ENCODE data around the gene PRKD2. TPM values are rescaled to one million over a fixed set of nuclear protein-coding genes. Genes with fewer than 3 reads are reported as not detected.

Gene PRKD2
- total RNA-seq, 2 donors from 2014 or later = 14.9 to 18.0 TPM

DNA sequence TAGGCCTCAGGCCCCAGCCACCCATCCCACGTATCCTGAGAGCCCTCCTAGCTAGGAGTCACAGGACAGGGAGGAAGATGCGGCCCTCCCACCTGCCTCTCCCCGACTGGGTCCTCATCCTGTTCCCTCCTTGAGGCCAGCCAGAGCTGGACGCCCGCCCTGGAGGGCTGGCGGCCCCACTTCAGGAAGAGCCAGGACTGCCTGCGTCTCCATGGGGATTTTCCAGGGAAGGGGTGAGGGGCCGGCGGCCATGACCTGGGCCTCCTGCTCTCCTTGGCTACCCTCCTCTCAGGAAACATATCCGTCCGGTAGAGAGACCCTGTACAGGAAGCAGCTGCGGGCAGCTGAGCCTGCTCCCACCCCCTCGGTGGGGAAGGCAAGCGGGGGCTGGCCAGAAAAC is 11.3 kb upstream of the PRKD2 start:
- DNase-seq (no peak), ATAC-seq (peak; percentile 16 to 60)
- intact Hi-C loops (cut with DNase I) = no loop called here

DNA sequence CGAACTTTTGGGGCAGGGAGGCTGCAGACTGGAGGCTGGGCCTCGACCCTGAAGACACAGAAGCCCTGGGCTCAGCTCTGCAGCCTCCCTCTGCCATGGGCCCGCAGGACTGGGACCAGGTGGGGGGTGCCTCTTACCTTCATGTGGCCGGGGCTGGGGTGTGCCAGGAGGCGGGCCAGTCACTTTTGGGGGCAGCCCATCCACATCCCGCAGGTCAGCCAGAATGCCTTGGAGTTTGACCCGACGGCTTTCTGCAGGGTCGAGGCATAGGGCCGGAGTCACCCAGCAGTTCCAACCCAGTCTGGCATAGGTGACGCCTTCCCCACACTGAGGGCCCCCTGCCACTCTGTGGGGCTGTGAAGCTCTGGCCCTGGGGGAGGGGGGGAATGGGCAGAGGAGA is 10.8 kb upstream of the PRKD2 start:
- ATAC-seq = no peak
- no peak for DNase-seq
- intact Hi-C loops (cut with DNase I) = no loop called here

DNA sequence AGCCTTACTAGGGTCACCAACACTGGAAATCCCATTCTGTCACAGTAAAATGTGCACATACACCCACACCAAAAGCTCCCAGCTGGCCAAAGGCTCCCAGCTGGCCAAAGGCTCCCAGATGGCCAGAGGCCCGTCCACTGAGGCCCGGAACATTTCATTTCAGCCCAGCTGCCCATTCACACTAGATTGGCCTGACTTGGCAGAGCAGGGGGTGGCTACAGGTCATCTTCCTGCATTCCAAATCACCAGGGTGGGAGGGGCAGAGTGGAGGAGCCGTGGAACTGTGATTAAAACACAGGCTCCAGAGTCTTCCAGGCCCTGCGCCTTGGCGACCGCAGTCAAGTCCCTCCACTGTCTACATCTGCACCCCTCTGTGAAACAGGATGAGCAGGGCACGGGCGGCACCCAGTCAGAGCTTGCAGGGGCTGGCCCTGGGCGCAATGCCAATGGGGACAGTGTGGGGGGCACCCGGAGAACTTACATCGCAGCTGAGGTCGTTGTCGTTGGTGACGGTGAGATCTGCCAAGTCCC is 10.1 kb upstream of the PRKD2 start:
- no peak for ATAC-seq
- no peak for DNase-seq
- intact Hi-C loops (cut with DNase I) = no loop called here

- ATAC-seq (no peak), DNase-seq (no peak)
- intact Hi-C loops (cut with DNase I) = no loop called here
Measured at GRCh38 chr19:46726551-46726950, 9.6 kb upstream of the PRKD2 start.

DNA sequence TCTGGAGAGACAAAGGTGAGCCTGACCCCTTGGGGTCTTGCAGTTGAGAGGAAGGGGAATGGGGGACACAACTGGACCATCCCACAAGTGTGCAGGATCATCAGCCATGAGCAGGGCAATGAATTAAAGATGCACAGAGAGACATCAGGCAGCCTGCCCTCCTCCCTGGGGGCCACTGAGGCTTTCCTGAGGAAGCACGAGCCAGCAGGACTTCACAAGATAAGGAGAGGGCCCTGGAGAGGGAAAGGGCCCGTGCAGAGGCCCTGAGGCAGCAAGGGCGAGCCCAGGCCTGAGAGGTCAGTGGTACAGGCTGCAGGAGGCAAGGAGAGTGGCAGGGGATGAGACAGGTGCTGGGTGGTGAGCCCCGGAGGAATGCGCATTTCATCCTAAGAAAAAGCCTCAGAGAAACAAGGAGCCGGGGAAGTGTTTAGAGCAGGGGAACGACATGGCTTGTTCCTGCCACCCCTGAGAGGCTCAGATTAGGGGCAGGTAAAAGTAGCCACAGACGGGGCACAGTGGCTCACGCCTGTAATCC is 9.0 kb upstream of the PRKD2 start:
- DNase-seq = no peak
- intact Hi-C loops (cut with DNase I) = no loop called here

DNA sequence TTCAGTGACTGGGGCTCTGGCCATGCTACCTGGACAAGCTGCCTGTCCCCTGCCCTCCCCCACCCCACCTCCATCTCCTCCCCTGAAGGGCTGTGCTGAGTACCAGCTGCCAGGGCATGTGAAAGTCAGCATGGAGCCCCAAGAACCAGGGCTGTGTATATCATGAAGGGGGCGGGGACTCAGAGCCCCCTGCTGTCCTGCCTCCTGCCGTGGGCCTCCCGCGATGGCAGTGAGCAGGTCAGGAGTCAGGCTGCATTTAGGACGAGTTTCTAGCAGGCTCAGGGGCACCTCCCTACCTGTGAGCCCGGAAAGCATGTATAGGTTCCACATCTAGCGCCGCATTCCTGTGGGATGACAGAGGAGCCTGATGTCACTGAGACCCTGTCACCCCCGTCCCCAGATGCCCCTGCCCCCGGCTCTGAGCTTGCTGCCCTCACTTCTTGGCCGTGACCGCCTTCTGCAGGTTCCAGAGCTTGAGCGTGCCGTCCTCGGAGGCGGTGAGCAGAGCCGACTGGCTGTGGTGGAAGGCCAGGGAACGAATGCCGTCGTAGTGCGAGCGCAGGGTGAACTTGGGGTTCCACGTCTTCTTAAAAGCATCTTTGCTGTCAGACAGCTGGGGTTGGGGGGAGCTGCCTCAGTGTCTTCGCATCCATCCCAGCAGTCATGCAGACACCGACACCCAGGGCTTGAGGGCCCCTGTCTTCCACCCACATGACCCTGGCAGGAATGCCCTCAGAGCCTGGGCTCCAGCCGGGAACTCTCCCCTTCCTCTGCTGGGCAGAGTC is 8.3 kb upstream of the PRKD2 start:
- ATAC-seq (no peak), DNase-seq (no peak)
- intact Hi-C loops (cut with DNase I) = no loop called here

More for the DNA sequence above, 9.0 kb upstream of the PRKD2 start:
- ATAC-seq = no peak

- DNase-seq (peak; percentile 13), ATAC-seq (no peak)
- intact Hi-C loops (cut with DNase I) = no loop called here
Measured at GRCh38 chr19:46724468-46724867, 7.6 kb upstream of the PRKD2 start.

- ATAC-seq (no peak), DNase-seq (no peak)
- intact Hi-C loops (cut with DNase I) = no loop called here
Measured at GRCh38 chr19:46723471-46723870, 6.6 kb upstream of the PRKD2 start.

DNA sequence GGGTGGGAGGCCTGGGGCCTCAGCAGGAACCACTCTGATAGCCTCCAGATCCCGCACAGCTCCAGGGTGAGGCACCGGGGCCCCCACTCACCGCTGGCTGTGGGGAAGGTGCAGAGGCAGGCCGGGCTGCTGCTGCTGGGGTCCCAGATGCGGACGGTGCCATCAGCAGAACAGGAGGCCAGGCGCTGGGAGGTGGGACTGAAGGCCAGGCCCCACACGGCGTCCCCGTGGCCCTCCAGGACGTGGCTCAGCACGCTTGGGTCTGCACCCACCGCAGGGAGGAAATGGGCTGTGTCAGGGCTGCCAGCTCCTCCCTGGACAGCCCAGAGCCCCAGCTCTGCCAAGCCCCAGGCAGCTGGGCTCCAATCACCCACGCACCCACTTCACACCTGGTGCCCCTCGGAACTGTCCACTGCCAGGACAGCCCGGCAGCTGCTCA is 6.1 kb upstream of the PRKD2 start:
- DNase-seq (peak; percentile 16), ATAC-seq (no peak)
- intact Hi-C loops (cut with DNase I) = no loop called here

GRCh38 chr19:46722421-46723022 is 5.6 kb upstream of the PRKD2 start:
- DNase-seq (no peak), ATAC-seq (no peak)
- intact Hi-C loops (cut with DNase I) = no loop called here

DNA sequence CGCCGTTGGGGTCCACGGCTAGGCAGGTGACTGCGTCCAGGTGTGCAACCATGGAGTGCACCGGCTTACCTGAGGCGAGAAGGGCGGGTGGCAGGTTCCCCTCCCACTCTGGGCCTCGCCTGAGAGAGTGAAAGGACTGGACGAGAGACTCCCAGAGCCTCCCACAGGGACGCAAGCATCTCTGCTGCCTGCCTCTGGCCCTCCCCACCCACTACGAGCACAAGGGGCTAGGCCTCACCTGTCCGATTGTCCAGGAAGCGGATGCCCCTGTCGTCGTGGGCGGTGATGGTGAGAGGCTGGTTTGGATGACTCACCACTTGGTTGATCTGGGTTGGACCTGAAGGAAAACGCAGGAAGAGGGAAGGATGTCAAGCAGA is 5.1 kb upstream of the PRKD2 start:
- ATAC-seq (no peak), DNase-seq (no peak)
- intact Hi-C loops (cut with DNase I) = no loop called here

- no peak for DNase-seq
Measured at GRCh38 chr19:46721269-46722003, 4.5 kb upstream of the PRKD2 start.

DNA sequence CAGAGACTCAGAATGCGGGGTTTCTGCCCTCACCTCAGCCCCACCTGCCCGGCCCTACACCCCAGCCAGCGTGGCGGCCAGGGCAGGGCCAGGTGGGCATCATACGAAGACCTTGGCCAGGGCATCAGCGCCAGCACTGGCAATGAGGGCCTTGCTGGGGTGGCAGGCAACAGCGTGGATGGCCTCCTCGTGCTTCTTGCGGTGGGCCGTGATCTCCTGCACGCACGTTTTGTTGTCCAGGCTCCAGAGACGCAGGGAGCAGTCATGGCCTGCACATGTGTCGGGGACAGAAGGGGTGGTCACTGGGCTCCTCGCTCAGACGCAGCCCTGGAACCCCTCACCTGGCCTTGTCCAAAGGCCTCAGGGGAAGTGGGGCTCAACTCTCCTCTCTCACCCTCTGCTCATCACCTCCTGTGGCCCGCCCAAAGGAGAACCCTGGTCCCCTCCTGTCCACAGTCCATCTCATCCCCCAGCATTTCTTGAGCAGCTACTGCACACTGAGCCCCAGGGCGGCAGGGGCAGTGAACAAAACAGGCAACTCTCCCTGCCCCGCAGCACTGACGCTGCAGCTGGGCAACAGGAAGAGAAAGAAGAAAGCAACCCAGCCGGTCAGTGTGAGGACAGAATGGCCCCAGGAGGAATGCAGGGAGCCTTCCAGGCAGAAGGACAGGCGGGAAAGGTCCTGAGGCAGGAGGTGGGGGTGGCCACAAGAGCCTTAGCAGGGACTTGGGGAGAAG is 3.8 kb upstream of the PRKD2 start:
- DNase-seq (peak; percentile 10), ATAC-seq (no peak)
- intact Hi-C loops (cut with DNase I) = no loop called here

More at GRCh38 chr19:46721269-46722003, 4.5 kb upstream of the PRKD2 start:
- intact Hi-C loops (cut with DNase I) = no loop called here
- no peak for ATAC-seq

- no peak for ATAC-seq
- peak; percentile 13 for DNase-seq
Measured at GRCh38 chr19:46719629-46720502, 3.0 kb upstream of the PRKD2 start.

GRCh38 chr19:46718934-46719622 is 2.2 kb upstream of the PRKD2 start:
- DNase-seq (no peak), ATAC-seq (no peak)
- intact Hi-C loops (cut with DNase I) = no loop called here

More at GRCh38 chr19:46719629-46720502, 3.0 kb upstream of the PRKD2 start:
- intact Hi-C loops (cut with DNase I) = no loop called here

- intact Hi-C loops (cut with DNase I) = no loop called here
- ATAC-seq (no peak), DNase-seq (peak; percentile 19)
Measured at GRCh38 chr19:46718157-46718933, 1.4 kb upstream of the PRKD2 start.

DNA sequence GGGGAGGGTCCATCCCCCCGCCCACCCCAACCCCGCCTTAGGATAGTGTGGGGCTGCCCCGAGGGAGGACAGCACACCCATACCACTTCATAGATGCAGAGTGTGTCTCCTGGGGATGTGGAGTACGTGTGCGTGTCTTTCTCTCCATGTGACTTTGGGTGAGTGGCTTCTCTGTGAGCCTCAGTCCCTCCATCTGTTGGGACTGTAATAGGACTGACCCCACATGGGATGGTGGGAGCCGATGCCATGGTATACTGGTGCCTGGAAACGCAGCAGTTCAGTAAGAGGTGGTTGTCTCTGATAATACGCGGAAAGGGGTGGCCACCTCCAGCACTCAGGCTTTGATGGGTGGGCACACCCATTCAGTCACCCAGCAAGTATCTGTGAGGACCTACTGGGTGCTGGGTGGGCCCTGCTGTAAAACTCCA is 816 bp upstream of the PRKD2 start:
- no peak for ATAC-seq
- no peak for DNase-seq
- intact Hi-C loops (cut with DNase I) = no loop called here

Measured in left cardiac atrium (tissue), 4 donors.